ENCODE results near the gene CNNM3. TPM values are rescaled to one million over a fixed set of nuclear protein-coding genes. Genes with fewer than 3 reads are reported as not detected.

The CNNM3 gene
- total RNA-seq, 1 donor from 2014 or later: 28.3 TPM

DNA sequence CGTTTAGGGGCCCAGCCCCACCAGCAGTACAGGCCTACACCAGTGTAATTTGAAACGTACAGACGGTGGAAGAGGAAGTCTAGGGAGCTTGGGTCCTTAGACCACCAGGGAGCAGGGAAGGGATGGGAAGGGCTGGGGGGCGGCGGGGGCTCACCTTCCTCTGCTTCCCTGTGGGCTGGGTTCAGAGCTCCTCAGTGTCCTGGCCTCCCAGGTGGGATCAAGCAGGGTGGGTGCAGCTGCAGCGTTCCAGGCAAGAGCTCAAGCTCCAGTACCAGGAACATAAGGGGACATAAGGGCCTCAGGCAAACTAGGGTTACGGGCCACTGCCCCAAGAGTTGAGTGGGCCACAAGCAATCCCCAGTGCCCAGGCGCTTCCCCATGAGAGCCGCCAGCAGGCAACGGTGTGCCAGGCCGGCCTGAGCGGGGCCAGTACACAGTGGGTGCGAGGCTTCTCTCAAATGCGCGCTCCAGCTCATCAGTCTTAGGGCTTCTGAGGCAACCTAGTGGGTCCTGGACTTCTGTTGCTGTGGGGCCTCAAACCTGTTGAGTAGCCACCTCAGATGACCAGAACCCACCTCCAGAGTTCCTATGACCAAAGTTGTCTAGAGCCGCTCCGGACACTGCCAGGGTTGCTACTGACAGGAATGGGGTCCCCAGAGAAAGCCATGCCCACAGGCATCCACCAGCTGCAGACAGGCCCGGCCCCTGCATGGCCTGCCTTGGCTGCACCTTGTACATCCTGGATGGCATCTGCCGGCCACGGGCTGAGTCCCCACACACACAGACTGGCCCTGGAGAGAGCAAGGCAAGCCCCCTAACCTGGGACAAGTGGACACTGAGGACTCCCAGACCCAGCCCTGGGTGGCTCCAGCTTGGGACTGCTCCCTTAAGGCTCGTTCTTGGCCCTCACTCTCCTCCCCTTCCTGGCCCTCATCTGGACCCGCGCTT lies 22.6 kb downstream of the CNNM3 start:
- H3K27me3 Mint-ChIP-seq: no peaks in the 10 kb centered on the region
- H3K4me3 Mint-ChIP-seq: no peak overlapping the region
- H3K9me3 Mint-ChIP-seq: no peaks in the 10 kb centered on the region
- peaks cover 12% of the 10 kb centered on the region for H3K4me1 Mint-ChIP-seq (ENCODE audit: unreplicated experiment)
- no peak for DNase-seq (ENCODE audit: extremely low spot score, unreplicated experiment)
- TF ChIP-seq, protein P1, sequence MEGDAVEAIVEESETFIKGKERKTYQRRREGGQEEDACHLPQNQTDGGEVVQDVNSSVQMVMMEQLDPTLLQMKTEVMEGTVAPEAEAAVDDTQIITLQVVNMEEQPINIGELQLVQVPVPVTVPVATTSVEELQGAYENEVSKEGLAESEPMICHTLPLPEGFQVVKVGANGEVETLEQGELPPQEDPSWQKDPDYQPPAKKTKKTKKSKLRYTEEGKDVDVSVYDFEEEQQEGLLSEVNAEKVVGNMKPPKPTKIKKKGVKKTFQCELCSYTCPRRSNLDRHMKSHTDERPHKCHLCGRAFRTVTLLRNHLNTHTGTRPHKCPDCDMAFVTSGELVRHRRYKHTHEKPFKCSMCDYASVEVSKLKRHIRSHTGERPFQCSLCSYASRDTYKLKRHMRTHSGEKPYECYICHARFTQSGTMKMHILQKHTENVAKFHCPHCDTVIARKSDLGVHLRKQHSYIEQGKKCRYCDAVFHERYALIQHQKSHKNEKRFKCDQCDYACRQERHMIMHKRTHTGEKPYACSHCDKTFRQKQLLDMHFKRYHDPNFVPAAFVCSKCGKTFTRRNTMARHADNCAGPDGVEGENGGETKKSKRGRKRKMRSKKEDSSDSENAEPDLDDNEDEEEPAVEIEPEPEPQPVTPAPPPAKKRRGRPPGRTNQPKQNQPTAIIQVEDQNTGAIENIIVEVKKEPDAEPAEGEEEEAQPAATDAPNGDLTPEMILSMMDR (conservative IDR thresholded peaks at IDR 0.05): no peak
- no peak overlapping the region for H3K27ac Mint-ChIP-seq
- H3K36me3 Mint-ChIP-seq: peaks cover 4% of the 10 kb centered on the region

DNA sequence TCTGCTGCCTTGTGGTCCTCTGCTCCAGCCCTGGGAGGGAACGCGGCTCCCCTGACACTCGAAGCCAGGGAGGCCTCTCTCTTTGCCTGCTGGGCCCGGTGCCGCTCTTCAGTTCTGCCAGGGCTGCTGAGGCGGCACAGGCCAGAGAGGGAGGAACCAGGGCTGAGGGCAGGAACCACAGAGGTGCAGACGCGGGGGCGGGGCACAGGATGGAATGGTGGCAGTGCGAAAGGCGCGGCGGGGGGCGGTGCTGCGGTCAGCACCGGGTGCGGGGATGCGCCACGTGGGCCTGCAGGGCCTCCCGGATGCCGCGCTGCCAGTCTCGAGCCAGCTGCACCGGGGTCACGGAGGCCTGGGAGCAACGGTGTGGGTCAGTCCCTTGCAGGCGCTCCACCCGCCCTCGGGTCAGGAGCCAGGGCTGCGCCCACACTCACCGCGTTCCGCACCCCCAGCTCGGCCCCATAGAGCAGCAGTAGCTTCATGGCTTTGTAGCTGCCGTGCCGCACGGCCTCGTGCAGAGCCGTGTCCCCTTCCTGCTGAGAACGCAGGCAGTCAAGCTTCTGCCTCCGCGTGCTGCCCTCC lies 23.3 kb downstream of the CNNM3 start:
- Mint-ChIP-seq H3K27me3 (no peaks in the 10 kb centered on the region), H3K9me3 (no peaks in the 10 kb centered on the region), H3K4me3 (no peak overlapping the region), H3K27ac (no peak overlapping the region), H3K36me3 (peaks cover 4% of the 10 kb centered on the region), H3K4me1 (ENCODE audit: unreplicated experiment) (peaks cover 11% of the 10 kb centered on the region)
- DNase-seq (ENCODE audit: extremely low spot score, unreplicated experiment): no peak
- TF ChIP-seq, protein P1 (conservative IDR thresholded peaks at IDR 0.05): no peak

DNA sequence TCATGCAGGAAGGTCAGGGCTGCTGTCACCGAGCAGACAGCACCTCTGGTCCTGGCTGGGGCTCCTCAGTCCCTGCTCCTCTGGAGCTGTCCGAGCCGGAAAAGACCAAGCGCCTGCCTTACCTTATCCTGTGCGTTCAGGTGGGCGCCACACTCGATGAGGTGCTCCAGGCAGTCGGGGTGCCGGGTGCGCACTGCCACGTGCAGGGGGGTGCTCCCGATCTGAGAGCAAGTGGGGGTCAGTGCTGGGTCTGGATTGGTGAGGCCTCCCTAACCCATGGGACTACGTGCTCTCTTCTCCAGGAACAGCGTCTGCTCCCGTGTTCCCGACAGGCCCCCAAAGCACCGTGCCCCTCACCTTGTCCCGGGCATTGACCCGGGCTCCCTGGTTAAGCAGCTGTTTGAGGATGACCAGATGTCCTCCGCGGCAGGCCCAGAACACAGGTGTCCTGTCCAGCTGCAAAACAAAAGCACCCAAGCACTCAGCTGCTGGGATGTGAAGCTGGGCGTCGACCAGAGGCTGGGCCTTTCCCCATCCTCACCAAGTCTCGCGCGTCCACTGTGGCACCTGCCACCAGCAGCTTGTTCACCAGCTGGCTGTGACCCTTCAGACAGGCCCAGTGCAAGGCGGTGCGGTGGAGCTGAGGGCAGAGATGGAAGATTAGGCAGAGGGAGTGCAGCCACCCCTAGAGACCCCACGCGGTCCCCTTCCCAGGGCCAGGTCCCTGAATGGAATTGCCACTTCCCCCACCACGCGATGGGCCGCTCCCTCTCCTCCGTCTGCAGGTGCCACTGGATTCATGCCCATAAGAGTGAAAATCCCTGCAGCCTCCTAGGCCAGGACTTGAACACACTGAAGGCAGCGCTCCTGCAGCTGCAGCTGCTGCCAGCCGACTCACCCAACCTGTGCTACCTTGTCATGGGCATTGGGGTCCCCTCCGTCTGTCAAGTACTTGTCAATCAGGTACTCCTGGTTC lies 24.1 kb downstream of the CNNM3 start:
- Mint-ChIP-seq H3K4me1 (ENCODE audit: unreplicated experiment) (peaks cover 11% of the 10 kb centered on the region), H3K9me3 (no peaks in the 10 kb centered on the region), H3K27me3 (no peaks in the 10 kb centered on the region), H3K4me3 (no peak overlapping the region), H3K36me3 (peaks cover 4% of the 10 kb centered on the region), H3K27ac (no peak overlapping the region)
- TF ChIP-seq, protein P1 (conservative IDR thresholded peaks at IDR 0.05): no peak
- DNase-seq (ENCODE audit: extremely low spot score, unreplicated experiment): no peak

DNA sequence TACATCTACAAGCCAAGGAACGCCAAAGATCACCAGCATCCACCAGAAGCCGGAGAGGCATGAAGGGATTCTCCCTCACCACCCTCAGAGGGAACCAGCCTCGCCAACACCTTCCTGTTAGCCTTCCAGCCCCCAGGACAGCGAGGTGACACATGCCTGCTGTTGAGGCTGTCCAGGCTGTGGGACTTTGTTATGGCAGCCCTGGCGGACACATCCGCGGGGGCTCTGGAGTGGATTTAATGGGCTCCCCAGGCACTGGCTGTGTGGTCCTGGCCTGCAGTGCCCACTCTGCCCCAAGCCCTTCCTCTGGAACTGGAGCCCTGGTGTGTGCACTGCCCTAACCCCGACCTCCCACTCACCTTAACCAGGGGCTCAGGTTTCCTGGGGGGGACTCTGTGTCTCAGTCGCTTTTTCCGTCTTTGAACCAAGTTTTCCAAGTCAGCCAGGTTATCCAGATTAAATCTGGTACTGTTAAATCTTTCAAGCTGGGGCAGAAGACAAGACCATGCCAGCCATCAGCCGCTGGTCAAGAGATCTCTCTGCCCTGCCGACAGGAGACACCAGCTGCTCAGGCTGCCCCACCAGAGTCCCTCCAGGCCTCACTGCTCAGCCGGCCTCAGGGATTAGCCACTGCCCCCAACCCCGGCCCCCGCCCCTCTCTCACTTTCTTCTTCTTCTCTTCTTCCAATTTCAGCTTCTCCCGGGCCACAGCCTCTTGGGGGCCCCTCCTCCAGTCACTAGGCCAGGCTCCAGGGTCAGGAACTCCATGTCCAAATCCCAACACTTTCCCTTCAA lies 25.8 kb downstream of the CNNM3 start:
- Mint-ChIP-seq H3K27me3 (no peaks in the 10 kb centered on the region), H3K9me3 (no peaks in the 10 kb centered on the region), H3K27ac (no peak overlapping the region), H3K4me3 (no peak overlapping the region), H3K36me3 (peaks cover 7% of the 10 kb centered on the region), H3K4me1 (ENCODE audit: unreplicated experiment) (peaks cover 11% of the 10 kb centered on the region)
- DNase-seq (ENCODE audit: extremely low spot score, unreplicated experiment): no peak
- TF ChIP-seq, protein P1 (conservative IDR thresholded peaks at IDR 0.05): no peak

DNA sequence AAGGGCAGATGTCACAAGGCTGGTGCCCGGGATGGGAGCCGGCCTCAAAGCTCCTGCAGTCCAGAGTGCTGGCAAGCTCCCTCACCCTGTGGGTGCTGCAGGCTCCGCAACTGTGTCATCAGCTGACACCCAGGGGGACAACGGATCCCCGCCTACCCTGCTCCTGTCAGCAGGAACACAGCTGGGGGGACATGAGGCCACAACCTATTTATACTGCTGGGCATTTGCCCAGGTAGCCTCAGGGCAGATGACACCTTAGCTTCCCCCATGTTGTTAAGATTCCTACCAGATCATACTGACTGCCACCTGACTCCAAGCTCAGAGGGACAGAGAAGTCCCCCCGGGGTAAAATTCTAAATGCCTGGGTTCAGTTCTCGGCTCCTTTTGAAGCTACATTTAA lies 26.5 kb downstream of the CNNM3 start:
- H3K4me1 Mint-ChIP-seq (ENCODE audit: unreplicated experiment): peaks cover 14% of the 10 kb centered on the region
- H3K27ac Mint-ChIP-seq: no peak overlapping the region
- no peak overlapping the region for H3K4me3 Mint-ChIP-seq
- H3K9me3 Mint-ChIP-seq: no peaks in the 10 kb centered on the region
- no peaks in the 10 kb centered on the region for H3K27me3 Mint-ChIP-seq
- peaks cover 10% of the 10 kb centered on the region for H3K36me3 Mint-ChIP-seq
- TF ChIP-seq, protein P1 (conservative IDR thresholded peaks at IDR 0.05): no peak
- no peak for DNase-seq (ENCODE audit: extremely low spot score, unreplicated experiment)

Measured in type B pancreatic cell (in vitro differentiated cells).